HG03060 (cell line): ENCODE results near the gene LCE1C.

Experiments used
- ATAC-seq: cut with Tn5 transposase; IDR thresholded peaks from one replicate; pipeline ENCODE4 v1.9.1; 2021; ENCODE audit warnings: low read depth, moderate number of reproducible peaks; ENCODE audit not compliant: unreplicated experiment

LCE1C gene, protein sequence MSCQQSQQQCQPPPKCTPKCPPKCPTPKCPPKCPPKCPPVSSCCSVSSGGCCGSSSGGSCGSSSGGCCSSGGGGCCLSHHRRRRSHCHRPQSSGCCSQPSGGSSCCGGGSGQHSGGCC

DNA sequence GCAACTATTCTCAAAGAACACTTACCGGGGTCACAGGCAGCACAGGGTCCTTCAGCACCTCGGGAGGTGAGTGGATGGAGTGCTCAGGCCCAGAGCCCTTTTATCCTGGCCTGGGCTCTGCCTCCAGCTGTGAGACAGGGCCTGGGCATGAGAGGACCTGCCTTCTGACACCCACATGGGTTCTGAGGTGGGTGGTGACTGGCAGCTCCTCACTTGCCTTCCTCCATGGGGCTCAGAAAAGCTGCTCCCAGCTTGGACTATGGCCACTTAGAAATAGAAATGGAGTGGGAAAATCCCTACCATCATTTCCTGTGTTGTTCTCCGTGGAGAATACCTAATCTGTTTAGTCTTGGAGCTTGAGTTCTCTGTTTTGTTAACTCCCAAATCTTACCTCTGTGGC, at the start of gene LCE1C:
TSS of gene LCE1C (minus strand) at position 76 of the 400 bp plus-strand sequence. CDS start 1,173 bp downstream, outside the sequence.
- ATAC-seq = no peak

DNA sequence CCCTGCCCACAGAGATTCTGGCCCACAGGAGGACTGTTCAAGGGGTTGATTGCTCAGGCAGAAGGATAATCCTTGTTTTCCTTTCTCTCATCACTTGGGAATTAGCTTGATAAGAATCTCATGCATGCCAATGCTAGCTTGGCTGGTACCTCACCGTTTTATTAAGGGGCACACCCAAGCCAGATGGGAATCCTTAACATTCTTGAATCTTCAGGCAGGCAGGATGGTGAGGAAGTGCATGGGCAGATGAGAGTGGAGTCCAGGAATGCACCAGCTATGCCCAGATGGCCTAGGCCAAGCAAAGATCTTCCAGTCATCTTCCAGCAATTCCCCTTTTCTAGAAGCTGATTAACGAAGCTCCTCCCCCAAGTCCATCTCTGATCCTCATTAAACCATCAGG, 49.2 kb upstream of the LCE1C start:
- no peak for ATAC-seq

DNA sequence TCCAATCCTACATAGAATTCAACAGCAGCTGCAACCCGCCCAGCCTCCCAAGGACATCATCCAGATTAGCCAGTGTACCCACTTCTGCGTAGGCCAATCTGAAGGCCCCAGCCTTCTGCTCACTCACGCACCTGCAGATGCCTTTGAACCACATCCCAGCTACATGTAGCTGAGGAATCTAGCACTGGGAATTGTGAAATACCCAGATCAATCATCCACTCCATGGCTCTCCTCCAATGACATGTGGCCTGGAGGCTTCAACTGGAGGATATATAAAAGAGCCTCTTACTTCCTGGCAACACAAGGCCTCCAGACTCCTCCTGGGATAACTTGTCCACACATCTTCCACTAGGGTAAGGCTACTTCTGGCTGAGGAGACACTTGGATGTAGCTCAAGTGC, 36.1 kb upstream of the LCE1C start, which contains the start of gene LCE6A:
TSS of gene LCE6A (plus strand) at position 301 of the 400 bp plus-strand sequence. CDS start 665 bp downstream, outside the sequence.
- no peak for ATAC-seq

DNA sequence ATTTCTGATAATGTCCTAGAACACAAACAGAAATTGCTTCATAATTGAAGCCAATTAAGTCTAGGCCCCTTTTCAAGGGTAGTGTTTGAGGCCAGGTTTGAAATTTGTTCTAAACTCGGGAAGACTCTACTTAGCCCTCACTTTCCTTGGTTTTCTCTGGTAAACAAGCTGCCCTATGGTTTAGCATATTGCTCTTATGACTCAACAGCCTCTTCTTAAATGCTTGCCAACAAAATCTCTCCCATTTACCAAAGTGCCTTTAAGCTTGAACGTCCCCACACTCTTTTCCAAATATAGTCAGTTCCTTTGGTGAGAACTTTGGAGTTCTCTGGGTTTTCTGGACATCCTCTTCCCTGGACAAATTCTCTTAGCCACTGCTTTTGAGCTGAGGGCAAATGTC, 30.4 kb upstream of the LCE1C start:
- no peak for ATAC-seq

DNA sequence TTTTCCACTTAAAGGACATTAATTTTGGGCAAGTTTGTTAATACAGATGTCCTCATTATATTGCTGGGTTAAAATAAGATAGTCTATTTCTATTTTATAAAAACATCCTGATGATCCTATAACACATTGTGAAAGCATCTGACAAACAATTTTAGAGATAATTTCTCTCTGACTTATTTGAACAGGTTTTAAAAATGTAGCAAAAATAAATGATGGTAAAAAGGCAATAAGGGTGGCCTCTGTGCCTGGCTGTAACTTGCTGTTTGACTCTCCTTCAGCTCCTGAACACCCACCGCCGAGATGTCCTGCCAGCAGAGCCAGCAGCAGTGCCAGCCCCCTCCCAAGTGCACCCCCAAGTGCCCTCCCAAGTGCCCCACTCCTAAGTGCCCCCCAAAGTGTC, 20.7 kb upstream of the LCE1C start, which contains the start of gene LCE1A:
TSS of gene LCE1A (plus strand) at position 301 of the 400 bp plus-strand sequence. CDS start at position 301, 0 bp downstream.
- no peak for ATAC-seq

DNA sequence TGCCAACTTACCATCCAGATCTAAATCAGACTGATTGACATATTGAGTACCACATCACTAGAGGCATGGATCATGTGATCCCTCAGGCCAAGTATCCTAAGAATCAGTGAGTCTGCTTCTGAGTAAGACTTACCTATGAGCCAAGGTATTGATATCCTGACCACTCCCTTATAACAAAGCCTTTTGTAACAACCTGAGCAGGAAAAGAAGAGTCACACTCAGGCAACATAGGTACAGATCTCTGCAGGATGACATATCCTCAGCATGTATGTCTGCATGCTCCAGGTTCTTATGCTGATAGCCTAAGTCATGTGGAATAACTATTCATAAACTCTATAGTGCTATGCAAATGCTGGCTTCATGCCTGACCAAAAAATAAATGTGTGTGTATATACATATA, 18.5 kb upstream of the LCE1C start:
- ATAC-seq = no peak

DNA sequence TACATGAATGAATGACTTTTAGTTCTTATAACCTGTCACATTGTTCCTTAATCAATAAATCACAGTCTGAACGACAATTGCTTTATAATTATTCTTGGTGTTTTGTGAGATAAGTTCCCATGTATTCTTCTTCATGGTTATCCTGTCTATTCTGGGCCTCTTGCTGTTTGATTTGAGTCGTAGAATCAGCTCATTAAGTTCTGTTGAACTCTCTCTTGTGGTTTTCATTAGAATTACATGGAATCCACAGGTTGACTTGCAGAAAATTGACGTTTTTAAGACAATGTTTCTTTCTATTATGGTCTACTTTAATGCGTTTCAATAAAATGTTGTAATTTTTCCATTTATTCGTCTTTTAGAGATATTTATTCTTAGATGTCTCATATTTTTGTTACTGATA, 16.8 kb upstream of the LCE1C start:
- no peak for ATAC-seq

DNA sequence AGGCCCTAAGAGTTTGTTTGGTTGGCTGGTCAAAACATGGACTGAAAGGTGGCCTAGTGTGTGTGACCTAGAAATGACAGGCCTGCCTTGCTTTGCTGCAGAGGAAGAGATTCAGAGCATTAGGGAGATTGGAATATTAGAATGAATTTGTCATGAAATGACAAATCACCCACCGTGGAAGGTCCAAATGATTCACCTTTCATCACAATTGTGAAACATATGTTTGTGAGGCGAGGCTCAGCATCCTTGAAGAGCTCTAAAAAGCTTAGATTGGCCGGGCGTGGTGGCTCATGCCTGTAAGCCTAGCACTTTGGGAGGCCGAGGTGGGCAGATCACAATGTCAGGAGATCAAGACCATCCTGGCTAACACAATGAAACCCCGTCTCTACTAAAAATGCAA, 10.9 kb upstream of the LCE1C start:
- ATAC-seq = no peak

DNA sequence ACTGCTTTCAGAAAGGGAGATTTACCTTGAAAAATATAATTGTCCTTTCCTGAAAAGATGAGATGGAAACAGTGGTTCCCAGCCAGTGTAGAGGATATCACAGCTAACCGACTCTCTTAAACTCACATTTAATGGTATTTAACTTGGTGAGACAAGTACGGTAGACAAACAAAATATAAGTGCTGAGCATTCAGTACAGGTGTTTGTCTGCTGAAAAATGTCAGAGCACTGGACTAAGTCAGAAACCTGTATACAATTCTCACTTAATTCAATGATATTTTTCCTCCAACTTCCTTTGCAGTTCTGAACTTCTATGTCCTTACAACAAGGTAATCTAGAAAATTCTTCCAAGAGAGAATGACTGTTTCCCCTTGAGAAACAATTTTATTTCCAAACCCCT, 5.2 kb upstream of the LCE1C start, which contains the start of gene LCE1B:
TSS of gene LCE1B (plus strand) at position 301 of the 400 bp plus-strand sequence. CDS start 476 bp downstream, outside the sequence.
- ATAC-seq = no peak

DNA sequence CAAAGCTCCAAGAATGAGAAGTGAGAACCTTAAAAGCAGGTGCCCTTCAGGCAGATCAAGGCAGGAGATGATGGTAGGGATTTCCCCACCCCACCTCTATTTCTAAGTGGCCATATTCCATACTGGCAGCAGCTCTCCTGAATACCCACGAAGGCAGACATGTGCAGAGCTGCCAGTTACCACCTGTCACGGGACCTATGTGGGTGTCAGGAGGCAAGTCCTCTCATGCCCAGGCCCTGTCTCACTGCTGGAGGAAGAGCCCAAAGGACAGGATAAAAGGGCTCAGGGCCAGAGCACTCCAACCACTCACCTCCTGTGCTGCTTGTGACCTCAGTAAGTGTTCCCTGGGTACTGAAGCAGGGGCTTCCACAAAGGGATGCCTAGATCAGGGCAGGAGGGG, 4.6 kb upstream of the LCE1C start:
- ATAC-seq = no peak

DNA sequence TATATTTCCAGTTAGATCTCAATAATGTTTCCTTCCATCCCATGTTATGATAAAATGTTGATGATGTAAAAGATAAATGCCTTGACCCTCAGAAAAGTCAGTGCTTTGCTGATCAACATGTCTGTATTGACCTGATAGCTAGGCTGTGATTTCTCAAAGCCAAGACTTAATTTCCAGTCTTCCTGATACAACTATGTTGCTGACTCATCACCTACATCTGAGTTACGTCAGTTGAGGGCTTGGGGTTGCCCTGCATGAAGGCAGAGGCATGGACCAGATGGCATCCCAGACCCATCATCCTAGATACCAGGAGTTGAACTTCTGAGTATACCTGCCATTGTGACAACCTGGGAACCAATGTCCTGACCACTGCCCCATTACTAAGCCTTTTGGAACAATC, 5.1 kb downstream of the LCE1C start:
- no peak for ATAC-seq

DNA sequence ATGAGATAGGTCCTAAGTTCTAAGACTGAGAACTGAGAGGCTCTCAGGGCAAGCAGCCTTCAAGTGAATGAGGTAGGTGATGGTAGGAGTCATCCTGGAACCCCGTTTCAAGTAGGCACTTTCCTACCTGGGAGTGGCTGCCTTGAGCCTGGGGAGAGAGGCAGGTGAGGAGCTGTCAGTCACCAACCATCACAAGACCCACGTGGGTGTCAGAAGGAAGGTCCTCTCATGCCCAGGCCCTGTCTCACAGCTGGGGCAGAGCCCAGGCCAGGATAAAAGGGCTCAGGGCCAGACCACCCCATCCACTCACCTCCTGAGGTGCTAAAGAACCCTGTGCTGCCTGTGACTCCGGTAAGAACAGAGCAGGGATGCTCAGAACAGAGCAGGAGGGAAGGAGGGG, 10.0 kb downstream of the LCE1C start, which contains the start of gene LCE1D:
TSS of gene LCE1D (plus strand) at position 301 of the 400 bp plus-strand sequence. CDS start 1,074 bp downstream, outside the sequence.
- ATAC-seq = no peak

DNA sequence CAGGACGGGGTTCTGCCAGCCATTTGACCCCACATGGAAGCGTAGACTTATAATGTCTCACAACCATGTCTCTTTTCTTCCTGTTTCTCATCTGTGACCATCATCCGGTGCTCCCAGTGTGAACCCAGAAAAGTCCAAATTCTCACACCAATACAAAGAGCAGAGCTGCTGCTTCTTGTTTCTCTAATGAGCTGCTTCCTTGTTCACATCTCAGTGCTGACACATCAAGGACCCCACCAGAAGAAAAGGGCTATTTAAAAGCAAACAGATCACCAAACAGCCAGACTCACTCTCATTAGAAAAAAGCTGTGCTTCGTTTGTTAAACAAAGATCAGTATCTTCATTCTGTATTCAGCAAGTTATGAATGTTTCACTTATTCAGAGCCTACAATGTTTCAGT, 10.8 kb downstream of the LCE1C start:
- ATAC-seq = no peak

DNA sequence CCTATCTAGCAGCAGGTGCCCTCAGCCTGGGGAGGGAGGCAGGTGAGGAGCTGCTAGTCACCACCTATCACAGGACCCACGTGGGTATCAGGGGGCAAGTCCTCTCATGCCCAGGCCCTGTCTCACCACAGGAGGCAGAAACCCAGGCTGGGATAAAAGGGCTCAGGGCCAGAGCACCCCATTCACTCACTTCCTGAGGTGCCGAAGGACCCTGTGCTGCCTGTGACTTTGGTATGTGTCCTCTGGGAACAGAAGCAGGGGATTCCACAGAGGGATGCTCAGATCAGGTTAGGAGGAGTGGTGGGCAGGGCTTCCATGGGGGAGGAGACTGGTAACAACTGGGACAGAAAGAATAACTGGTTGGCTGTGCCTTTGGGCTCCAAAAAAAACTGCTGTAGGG, 20.4 kb downstream of the LCE1C start, which contains the start of gene LCE1E:
TSS of gene LCE1E (plus strand) at position 181 of the 400 bp plus-strand sequence. CDS start 1,043 bp downstream, outside the sequence.
- no peak for ATAC-seq

DNA sequence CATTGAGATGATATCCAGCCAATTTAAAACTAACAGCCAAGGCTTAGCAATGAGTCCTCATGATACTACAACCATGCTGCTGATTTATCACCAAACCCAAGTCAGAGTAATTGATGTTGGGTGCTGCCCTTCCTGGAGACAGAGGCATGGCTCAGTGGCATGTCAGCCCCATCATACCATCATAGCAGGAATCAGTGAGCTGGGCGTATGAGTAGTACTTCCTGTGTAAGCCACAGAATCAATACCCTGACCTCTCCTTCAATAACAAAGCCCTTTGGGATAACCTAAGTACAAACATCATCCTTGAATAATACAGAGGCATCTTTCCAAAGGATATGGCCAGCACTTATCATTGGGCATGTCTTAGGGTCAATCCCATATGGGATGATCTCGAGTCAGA, 23.4 kb downstream of the LCE1C start:
- ATAC-seq = no peak

DNA sequence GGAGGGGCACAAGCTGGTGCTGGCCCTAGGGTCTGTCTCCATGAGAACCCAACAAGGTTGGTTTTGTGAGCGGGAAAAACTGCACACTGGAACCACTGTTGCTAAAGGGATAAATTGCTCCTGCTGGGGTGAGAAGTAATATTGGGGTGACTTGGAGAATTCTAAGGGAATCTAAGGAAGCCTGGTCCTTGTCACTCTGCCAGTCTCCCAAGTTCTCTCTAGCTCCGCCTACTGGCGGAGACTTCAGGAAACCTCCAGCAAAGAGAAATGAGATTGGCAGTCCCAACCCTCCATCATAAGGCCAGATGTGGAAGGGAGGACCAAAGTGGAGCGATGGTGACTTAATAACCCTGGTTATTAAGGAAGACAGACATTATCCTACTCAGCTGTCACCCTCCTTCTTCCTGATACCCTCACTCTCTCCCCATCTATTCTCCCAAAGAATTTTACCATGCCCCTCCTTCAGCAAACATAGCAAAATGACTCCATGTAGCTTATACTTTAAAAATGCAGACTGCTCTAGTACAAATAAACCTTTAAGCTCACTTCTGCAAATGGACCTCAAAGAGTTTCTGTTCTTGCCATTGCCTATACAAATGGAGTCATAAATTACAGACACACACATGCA, 28.8 kb downstream of the LCE1C start:
- no peak for ATAC-seq

DNA sequence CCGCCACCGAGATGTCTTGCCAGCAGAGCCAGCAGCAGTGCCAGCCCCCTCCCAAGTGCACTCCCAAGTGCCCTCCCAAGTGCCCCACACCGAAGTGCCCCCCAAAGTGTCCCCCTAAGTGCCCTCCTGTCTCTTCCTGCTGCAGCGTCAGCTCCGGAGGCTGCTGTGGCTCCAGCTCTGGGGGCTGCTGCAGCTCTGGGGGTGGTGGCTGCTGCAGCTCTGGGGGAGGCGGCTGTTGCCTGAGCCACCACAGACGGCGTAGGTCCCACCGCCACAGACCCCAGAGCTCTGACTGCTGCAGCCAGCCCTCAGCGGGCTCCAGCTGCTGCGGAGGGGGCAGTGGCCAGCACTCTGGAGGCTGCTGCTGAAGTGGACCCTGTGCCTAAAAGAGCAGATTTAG, 30.1 kb downstream of the LCE1C start:
- no peak for ATAC-seq

DNA sequence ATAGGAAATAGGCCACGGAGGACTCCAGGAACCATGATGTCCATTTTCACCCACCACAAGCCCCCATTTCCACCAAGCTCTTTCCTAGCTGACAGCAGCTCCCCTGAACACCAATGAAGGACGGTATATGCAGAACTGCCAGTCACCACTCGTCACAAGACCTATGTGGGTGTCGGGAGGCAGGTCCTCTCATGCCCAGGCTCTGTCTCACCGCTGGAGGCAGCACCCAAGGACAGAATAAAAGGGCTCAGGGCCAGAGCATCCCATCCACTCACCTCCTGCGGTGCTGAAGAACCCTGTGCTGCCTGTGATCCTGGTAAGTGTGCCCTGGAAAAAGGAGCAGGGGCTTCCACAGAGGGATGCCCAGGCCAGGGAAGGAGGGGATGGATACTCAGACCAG, 31.6 kb downstream of the LCE1C start, which contains the start of gene LCE1F:
TSS of gene LCE1F (plus strand) at position 266 of the 400 bp plus-strand sequence. CDS start 1,232 bp downstream, outside the sequence.
- no peak for ATAC-seq

DNA sequence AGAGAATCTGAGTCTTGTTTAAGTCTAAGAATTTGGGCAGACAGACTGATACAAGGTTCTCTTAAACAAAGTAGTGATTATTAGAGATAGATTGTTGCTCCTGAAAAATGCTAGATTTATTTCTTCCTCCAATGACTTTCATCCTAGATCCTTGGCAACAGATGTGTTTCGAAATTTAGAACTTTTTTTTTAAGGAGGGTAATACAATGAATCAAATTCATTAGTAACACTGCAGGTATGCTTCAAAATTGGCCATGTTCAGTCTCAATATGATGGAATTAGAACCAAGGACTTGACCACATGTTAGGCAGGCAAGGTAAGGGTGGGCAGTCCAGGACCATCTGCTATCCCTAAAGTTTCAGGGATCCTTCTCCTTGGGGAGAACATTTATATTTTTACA, 36.0 kb downstream of the LCE1C start:
- ATAC-seq = no peak

DNA sequence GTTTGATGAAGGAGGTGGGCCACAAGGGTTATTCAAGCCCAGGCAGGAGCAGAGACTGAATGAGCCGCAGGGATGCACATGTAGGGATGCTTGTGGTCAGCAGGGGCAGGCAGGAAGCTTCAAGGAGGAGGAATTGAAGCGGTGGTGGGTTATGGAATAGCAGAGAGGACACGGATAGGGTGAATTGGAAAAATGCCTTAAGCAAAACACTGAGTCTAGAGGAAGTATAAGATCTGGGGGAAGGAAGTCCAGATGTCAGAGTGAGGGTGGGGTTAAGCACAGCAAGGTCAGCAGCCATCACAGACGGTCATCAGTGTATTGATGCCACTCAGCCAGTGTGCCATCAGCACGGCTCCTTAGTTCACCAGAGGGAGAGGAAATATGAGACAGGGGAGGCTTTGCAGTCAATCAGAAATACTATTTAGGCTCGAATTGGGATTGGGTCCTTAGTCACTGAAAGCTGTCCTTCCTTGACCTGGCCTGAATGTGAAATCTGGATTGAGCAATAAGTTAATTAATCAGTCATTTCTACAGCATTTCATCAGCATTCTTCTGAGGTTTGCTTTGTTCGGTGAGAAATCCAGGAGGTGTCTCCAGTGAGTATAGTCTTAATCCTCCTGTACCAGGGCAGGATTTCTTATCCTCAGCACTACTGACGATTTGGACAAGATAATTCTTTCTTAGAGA, 37.5 kb downstream of the LCE1C start:
- no peak for ATAC-seq

DNA sequence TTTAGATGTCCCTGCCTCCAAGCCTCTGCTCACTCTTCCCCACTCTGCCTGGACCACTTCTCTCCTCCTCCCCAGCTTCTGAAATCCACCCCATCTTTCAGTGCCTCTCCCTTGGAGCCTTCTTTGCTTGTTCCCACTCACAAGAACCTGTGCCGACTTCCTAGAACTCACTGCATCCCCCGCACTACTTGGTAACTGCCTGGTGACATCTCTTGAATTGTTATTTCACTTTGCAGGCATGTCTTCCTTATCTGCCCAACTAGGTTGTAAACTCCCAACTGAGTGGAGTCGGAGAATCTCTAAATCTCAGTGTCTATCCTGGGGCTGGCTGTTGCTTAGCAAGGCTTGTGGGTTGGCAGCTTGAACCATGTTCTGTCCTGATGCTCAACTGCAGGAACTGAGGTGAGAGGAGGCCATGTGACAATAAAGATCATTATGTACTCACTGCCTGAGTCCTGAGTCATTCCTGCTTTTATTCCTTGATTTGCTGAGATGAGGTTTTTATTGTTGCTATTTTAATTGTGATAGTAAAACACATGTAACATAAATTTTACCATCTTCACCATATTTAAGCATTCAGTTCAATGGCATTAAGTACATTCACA, 44.7 kb downstream of the LCE1C start:
- ATAC-seq = no peak
